Measurements from ENCODE around the gene VPS45.

Gene VPS45

GRCh38 chr1:150085406-150085805, 17.8 kb downstream of the VPS45 start:
- in situ Hi-C loops (cut with HindIII; ENCODE audit: low pct_ligation_motif_present, low sequenced_read_pairs) = loop anchor here (25.0 kb wide), 1 partner anchor 102 kb away; no protein-coding TSS in a partner anchor
- no peak overlapping the region for H3K4me3 ChIP-seq (ENCODE audit: low read depth, low read length)
- no peak overlapping the region for H3K27ac ChIP-seq
- TF ChIP-seq CTCF (IDR thresholded peaks at IDR 0.05; ENCODE audit: low read depth, low read length, missing control alignments) = no peak
- no peak for DNase-seq
- H3K27me3 ChIP-seq (replicated peaks) = no peaks in the 10 kb centered on the region
- peaks cover 22% of the 10 kb centered on the region for H3K36me3 ChIP-seq (replicated peaks)

- in situ Hi-C loops (cut with HindIII; ENCODE audit: low pct_ligation_motif_present, low sequenced_read_pairs) = loop anchor here (25.0 kb wide), 1 partner anchor 100 kb away; no protein-coding TSS in a partner anchor
- no peak overlapping the region for H3K27ac ChIP-seq
- no peaks in the 10 kb centered on the region for H3K27me3 ChIP-seq (replicated peaks)
- H3K4me3 ChIP-seq (ENCODE audit: low read depth, low read length) = no peak overlapping the region
- DNase-seq = no peak
- H3K36me3 ChIP-seq (replicated peaks) = peaks cover 19% of the 10 kb centered on the region
- no peak for TF ChIP-seq CTCF (IDR thresholded peaks at IDR 0.05; ENCODE audit: low read depth, low read length, missing control alignments)
Measured at GRCh38 chr1:150087415-150087814, 19.8 kb downstream of the VPS45 start.

- H3K4me3 ChIP-seq (ENCODE audit: low read depth, low read length) = no peak overlapping the region
- TF ChIP-seq CTCF (IDR thresholded peaks at IDR 0.05; ENCODE audit: low read depth, low read length, missing control alignments) = no peak
- no peak for DNase-seq
- in situ Hi-C loops (cut with HindIII; ENCODE audit: low pct_ligation_motif_present, low sequenced_read_pairs) = loop anchor here (25.0 kb wide), 1 partner anchor 97 kb away; no protein-coding TSS in a partner anchor
- H3K36me3 ChIP-seq (replicated peaks) = peaks cover 15% of the 10 kb centered on the region
- H3K27me3 ChIP-seq (replicated peaks) = no peaks in the 10 kb centered on the region
- H3K27ac ChIP-seq = no peak overlapping the region
Measured at GRCh38 chr1:150089846-150090520, 22.4 kb downstream of the VPS45 start.

GRCh38 chr1:150092180-150092791, 24.7 kb downstream of the VPS45 start:
- H3K27me3 ChIP-seq (replicated peaks) = no peaks in the 10 kb centered on the region
- peaks cover 15% of the 10 kb centered on the region for H3K36me3 ChIP-seq (replicated peaks)
- no peak for TF ChIP-seq CTCF (IDR thresholded peaks at IDR 0.05; ENCODE audit: low read depth, low read length, missing control alignments)
- DNase-seq = no peak
- H3K4me3 ChIP-seq (ENCODE audit: low read depth, low read length) = no peak overlapping the region
- H3K27ac ChIP-seq = no peak overlapping the region
- in situ Hi-C loops (cut with HindIII; ENCODE audit: low pct_ligation_motif_present, low sequenced_read_pairs) = loop anchor here (25.0 kb wide), 1 partner anchor 95 kb away; no protein-coding TSS in a partner anchor

- H3K27ac ChIP-seq = no peak overlapping the region
- peaks cover 9% of the 10 kb centered on the region for H3K36me3 ChIP-seq (replicated peaks)
- in situ Hi-C loops (cut with HindIII; ENCODE audit: low pct_ligation_motif_present, low sequenced_read_pairs) = loop anchor here (25.0 kb wide), 1 partner anchor 93 kb away; no protein-coding TSS in a partner anchor
- no peak for DNase-seq
- no peak for TF ChIP-seq CTCF (IDR thresholded peaks at IDR 0.05; ENCODE audit: low read depth, low read length, missing control alignments)
- no peaks in the 10 kb centered on the region for H3K27me3 ChIP-seq (replicated peaks)
- H3K4me3 ChIP-seq (ENCODE audit: low read depth, low read length) = no peak overlapping the region
Measured at GRCh38 chr1:150093805-150094204, 26.2 kb downstream of the VPS45 start.

Data from brain microvascular endothelial cell (primary cell).